Vagina (tissue), 2 donors: Measurements from ENCODE around the gene ZMYND15.

Source experiments
- CTCF ChIP-seq, 3 experiments: fragments of 450-650 bp in 2 of 3; fragments of 200-600 bp in 1 of 3; sonication (generic) in 1 of 3; IDR thresholded peaks; one replicate each; pipeline ENCODE4 v1.5.1; 2017 to 2019; ENCODE audit warnings: antibody characterized with exemption in 3 of 3, mild to moderate bottlenecking in 2 of 3, moderate library complexity in 2 of 3
- POLR2AphosphoS5 ChIP-seq, 2 donors: sonication (generic); formaldehyde crosslinking; IDR thresholded peaks; one replicate each; pipeline ENCODE4 v1.9.0; 2017; ENCODE audit warnings: antibody characterized with exemption in 2 of 2, mild to moderate bottlenecking in 2 of 2, low read depth in 1 of 2; ENCODE audit not compliant: insufficient read depth in 1 of 2

- TF ChIP-seq CTCF (IDR thresholded peaks at IDR 0.05) (no peak), POLR2AphosphoS5 (IDR thresholded peaks at IDR 0.05; ENCODE audit: insufficient read depth in 1 of 2, low read depth in 1 of 2) (no peak)
These were observed 11.5 kb upstream of the ZMYND15 start for GRCh38 chr17:4728124-4728523.
